ENCODE results near the gene CFAP157.

CFAP157 gene

GRCh38 chr9:127765418-127765817 lies 58.6 kb downstream of the CFAP157 start:
- DNase-seq: no peak

All from Kasumi-1 (cell line).